GM18951 (cell line): Measurements from ENCODE around the gene NTRK2.

ENCODE experiments used
- POLR2A ChIP-seq: IDR thresholded peaks from 4 replicates; pipeline ENCODE4 v1.6.1; 2011; ENCODE audit warnings: mild to moderate bottlenecking; ENCODE audit not compliant: insufficient read length, insufficient read depth; ENCODE audit errors: extremely low read depth
- in situ Hi-C: fragments of 300-500 bp; cut with MboI; formaldehyde crosslinking; loops from one replicate; pipeline ENCODE4 v1.12.0; 2022; ENCODE audit warnings: low sequenced_read_pairs, mixed read lengths, inconsistent platforms; ENCODE audit not compliant: unreplicated experiment

Gene NTRK2

DNA sequence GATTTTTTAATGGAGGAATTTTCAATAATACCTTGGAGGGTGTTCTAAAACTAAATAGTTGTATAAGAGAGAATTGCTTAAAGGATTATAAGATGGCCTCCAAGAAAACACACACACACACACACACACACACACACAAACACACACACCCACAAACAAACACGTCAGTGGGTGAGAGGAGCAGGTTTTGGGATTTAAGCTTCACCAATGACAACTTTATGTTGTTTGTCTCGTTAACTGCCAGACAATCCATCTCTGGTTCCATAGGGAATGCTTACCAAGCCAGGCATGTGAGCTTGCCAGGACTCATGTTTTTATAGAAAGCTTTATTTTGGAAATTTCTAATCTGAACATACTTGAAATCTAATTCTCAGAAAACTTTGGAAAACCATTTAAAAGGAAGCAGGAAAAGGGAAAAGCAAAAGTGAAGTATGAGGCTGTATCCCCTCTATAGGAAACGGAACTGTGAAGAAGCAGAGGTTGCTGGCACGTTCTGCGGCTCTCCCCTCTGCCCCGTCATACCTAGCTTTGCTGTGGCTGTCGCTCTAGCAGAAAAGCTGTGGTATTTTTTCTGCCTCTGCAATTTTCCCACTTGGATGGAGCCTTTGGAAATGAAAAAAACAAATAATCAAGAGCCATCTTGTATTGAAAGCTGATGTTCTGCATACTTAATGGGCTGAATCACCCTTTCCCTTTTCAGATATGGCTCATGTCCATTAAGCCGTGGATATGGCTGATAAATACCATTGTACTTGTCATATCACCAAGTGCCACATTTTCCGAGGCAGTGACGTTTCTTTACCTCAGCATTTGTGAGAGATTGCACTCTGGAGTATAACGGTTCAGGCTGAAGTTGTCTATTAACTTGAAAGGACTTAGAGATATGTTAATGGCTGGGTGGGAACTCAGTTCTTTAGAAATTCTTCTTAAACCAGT, 112.7 kb downstream of the NTRK2 start:
- no peak for TF ChIP-seq POLR2A
- in situ Hi-C loops, result no loop called here

DNA sequence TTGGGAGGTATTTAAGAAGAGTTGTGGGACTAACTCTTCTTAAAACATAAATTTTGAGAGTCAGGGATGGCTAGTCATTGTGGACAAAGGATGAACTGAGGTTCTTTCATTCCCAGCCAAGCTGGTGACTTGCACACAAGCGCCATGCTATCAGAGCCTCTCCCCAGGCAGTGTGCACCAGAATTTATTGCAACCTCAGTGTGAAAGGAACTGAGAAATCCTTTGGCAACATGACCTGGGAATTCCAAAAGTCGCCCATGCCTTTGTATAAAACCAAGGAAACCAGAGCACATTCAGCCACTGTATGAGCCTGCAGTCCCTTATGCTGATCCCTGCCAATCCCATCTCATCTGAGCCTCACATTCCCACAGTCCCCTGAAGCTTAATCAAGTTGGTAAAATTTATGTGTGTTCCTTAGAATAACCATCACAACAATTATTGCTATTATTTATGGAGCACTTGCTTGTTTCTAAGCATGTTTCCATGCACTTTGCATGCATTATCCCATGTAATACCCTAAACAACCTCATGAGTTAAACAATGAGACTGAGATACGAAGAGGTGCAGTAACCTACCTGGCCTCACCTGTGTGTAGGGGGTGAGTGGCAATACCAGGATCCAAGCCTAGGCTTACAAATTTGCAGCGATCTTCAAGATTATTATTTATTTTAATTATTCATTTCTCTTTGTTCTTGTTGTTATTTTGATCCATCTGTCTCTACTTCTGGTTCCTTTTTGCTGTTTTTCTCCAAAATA, 116.4 kb downstream of the NTRK2 start:
- in situ Hi-C loops, result no loop called here
- no peak for TF ChIP-seq POLR2A

DNA sequence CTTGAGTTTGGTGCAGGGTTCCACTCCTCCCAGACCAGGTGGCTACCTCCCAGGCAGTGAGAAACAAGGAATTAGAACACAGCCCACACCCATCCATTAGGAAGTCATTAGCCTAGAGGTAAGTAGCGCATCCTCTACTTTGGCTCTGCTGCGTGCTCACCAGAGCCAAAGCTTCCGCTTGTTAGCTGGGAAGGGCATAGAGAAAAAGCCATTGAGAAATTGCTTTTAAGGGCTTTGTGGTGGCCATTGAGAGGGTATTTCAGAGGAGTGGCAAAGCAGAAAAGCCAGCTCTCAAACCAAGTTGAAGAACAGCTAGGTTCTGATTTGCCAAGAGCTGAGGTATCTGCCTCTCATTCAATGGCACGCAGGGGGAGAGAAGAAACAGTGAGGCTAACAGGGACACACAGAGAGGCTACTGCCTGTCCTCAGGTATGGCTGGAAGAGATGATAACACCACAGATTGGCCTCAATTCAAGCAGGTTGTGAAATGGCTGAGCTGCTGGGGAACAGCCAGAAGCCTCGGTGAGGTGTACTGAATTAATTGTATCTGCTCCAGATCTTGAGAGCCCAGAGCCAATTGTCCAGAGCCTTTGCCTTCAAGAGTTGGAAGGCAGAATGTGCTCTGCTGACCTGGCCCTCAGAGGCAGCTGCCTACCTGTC, 119.4 kb downstream of the NTRK2 start:
- in situ Hi-C loops, result no loop called here
- no peak for TF ChIP-seq POLR2A

DNA sequence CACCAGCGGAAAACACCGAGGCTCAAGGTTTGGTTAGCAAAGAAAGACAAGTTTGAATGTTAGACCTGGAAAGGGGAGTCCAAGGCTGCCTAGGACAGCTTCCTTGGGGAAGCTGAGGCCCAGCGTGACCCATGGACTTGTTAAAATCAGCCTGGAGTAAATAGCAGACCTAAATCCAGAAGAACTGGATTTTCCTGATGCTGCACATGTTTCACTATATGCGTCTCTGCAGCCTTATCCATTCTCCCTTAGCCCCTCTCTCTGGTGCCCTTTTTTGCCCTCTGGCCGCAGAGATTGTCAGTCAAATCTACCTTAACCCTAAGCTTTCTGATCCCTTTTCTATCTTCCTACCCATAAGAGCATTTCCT, 119.9 kb downstream of the NTRK2 start:
- in situ Hi-C loops, result no loop called here
- TF ChIP-seq POLR2A, result no peak

DNA sequence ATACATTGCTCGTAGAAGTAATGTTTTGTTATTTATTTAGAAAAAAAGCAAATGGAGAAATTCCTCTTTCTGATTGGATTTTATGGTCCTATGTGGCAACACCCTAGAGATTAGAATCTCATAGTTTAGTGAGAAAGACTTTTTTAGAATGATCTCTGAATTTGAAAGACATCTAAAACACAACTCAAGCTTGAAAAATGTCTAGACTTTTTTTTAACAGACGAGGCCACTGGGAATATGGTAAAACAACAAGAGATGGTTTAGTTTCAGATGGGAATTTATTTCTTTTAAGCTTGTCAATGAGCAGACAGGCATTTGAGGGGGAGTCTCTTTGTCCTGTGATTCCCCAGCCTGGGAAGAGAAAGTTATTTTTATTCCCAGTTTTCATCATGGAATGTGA, 122.1 kb downstream of the NTRK2 start:
- no peak for TF ChIP-seq POLR2A
- in situ Hi-C loops, result no loop called here

DNA sequence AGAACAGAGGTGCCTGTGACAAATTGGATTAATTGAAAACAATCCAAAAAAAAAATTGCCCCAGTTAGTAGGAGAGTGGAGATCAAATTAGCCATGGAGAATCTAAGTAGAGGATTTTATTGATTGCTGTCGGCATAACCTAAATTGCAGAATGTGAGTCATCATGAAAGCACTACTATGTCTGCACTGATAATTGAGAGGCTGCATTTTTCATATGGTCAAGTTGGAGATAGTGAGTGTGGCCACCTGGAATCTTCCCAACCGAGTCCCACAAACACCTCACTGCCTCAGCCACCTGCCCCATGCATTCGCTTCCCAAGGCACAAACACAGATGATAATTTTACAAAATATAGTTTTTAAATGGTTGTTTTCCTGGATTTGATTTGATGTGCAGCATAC, 123.7 kb downstream of the NTRK2 start:
- in situ Hi-C loops, result no loop called here
- no peak for TF ChIP-seq POLR2A

DNA sequence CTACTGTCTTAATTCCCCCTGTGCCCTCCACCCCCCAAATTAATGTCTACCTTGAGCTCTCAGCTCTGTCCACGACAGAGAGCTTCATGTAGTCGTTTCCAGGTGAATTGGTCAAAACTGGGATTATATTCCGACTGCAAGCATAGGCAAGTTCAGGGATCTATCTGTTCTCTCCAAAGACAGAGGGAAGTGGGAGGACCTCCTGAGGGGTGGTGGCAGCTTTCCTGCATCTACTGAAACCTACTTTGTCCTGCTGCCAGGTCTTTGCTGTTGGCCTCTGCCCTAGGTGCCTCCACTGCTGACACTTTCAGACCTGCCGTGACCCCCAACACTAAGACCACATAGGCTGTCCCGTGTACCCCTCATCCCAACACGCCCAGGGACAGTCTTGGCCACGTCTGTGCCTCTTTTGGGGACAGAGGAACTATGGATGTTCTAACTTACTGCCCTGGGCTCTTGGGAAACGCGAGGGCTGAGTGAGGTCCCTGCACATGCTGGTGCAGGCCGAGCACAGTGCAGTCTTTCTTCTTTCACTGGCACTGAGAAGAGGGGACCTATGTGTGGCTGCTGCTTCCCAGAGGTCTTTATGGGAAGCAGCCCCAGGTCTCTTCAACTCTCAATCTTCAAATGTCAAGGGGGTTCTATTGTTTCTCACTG, 125.6 kb downstream of the NTRK2 start:
- in situ Hi-C loops, result no loop called here
- no peak for TF ChIP-seq POLR2A

DNA sequence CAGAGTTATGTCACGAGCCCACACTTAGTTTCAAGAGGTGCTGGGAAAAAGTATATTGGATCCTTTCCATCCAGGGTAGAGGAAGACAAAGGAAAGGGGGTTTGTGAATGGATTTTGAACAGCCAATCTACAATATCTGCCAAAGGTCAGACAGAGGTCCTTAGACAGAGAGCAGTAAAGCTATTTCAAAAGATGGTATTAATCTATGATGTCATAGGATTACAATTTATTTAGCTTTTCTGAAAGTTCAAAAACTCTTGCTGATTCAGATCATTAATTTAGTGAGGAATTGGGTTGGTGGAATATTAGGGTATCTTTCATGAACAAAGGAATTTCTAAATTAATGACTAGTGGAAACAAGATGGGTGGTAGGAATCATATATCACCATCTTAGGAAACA, 126.9 kb downstream of the NTRK2 start:
- in situ Hi-C loops, result no loop called here
- no peak for TF ChIP-seq POLR2A

DNA sequence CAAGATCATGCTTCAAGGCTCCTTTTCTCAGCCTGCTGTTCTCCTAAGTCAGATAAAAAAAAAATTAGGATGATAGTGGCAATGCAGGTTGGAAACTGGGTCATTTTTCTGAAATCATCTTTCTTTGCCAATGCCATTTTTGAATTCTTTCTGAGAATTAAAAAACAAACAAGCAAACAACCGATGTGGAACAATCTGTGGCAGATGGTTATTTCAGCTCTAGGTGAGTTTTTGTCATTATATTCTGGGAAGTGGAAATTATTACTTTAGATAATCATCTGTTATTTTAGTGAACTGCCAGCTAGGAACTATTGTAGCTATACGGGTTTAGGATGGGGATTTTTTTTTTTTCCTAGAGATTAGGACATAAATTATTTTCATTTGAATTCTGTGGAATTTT, 129.7 kb downstream of the NTRK2 start:
- in situ Hi-C loops, result no loop called here
- no peak for TF ChIP-seq POLR2A

DNA sequence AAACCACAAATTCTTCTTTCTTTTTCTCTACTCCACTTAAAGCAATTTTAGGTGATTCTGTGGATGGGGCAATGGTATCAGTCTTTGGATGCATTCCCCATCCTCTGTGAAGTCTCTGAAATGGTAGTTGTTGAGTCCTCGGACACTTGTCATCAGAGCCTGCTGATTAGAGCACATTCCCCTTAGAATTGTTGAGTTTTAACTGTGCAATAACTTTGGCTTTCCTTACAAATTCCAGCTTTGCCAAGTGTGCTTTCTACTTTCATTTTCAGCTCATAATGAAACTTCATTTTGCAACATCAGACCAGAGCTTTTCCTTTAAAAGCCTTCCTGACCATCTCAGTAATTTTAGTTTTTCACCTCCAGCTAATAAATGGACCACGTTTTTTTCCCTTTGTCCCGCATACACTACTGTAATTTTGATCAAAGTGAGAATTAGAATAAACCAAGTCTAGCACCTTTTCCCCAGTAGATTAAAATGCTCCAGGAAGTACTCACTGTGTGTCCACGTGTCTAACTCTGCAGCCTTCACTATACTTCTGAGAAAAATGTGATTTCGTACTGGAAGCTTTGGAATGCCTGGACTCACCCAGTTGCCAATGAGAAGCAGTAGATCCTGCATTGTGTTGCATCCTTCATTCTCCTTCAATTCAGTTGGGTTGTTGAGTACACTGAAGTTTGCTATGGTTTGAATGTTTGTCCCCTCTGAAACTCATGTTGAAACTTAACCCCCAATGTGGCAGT, 135.6 kb downstream of the NTRK2 start:
- in situ Hi-C loops, result no loop called here

DNA sequence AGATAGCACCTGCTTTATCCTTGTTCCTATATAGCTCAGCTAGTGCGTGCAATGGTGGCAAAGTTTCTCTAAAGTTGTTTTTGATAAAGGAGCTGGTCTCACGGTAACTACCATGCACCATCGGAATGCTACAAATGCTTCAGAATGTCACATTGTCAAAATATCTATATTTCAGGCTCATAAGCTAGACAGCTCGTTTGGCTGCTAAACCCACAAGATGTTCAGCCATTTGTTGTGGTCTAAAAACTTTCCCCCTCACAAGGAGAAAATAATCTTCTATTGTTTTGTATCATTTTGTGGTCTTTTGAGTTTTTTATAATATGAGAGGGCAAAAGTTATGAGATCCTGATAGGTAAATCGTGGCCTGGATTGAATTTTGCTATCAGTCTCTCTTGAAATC, 137.9 kb downstream of the NTRK2 start:
- TF ChIP-seq POLR2A, result no peak
- in situ Hi-C loops, result no loop called here

More for the DNA sequence above, 135.6 kb downstream of the NTRK2 start:
- no peak for TF ChIP-seq POLR2A

DNA sequence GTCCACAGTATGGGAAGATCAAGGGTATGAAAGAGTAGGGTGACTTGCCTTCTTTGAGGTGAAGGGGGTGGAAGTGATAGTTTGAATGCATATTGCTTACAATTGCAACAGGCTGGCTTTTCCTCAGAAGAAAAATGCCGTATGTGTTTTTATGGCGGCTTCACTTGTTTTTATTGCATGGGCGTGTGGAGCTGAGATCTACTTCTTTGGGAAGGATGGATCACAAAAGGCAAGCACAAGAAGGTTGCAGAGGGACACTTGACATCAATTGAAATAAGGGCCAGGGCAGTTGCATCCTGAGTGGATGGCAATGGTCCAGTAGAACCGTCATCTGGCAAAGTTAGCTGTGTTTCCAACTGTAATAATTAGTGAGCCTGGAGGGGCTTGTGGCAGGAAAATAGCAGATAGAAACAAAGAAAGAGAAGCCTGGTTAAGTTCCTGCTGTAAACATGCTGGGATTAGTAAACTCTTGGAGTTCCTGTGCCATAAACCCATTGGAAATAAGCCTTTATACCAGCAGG, 138.4 kb downstream of the NTRK2 start:
- in situ Hi-C loops, result no loop called here
- no peak for TF ChIP-seq POLR2A

DNA sequence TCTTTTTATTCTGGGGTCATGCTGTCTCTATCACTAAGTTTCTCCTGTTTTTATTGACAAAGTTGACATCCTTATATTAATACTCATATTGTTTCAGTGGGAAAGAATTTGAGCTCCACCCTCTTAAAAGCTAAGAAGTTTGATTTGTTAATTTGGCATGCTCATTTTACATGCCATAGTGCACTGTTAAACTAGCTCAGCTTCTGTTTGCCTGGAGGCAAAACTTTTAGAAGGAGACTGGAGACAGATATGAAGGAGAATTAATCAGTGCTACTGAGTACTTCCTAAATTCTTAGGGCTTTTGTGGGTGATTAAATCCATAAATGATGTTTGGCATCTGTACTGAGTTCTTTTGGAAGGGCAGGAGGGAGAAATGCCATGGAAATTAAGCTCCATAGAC, 138.9 kb downstream of the NTRK2 start:
- TF ChIP-seq POLR2A, result no peak
- in situ Hi-C loops, result no loop called here
